Ovary (tissue), 9 donors: ENCODE data around the gene SERPINI2. TPM values are rescaled to one million over a fixed set of nuclear protein-coding genes. Genes with fewer than 3 reads are reported as not detected.

Experiments
- DNase-seq, 5 donors: peaks; one replicate each; pipeline ENCODE4 v3.0.0-alpha.2; 2019 to 2020
- H3K27ac ChIP-seq, 2 donors: fragments of 200-600 bp; one replicate each; pipeline versions ENCODE4 v1.5.1 to v1.8.0; 2019 to 2022
- H3K27me3 ChIP-seq: fragments of 200-600 bp; one replicate; pipeline ENCODE4 v1.8.0; 2022
- H3K36me3 ChIP-seq: fragments of 200-600 bp; sonication (generic); one replicate; pipeline ENCODE4 v1.5.1; 2019
- H3K4me1 ChIP-seq: one replicate; pipeline ENCODE4 v1.8.1; 2013; ENCODE audit warnings: mild to moderate bottlenecking, moderate library complexity; ENCODE audit not compliant: insufficient read depth
- H3K4me3 ChIP-seq: fragments of 200-600 bp; sonication (generic); one replicate; pipeline ENCODE4 v1.5.1; 2017
- H3K9me3 ChIP-seq, 2 donors: fragments of 200-600 bp in 1 of 2; sonication (generic) in 1 of 2; one replicate each; pipeline versions ENCODE4 v1.5.1 to v1.8.1; 2013 to 2019; ENCODE audit warnings: mild to moderate bottlenecking in 1 of 2, moderate library complexity in 1 of 2
- CTCF ChIP-seq, 3 donors: fragments of 450-650 bp in 2 of 3; fragments of 200-600 bp in 1 of 3; IDR thresholded peaks; one replicate each; pipeline versions ENCODE4 v1.5.1 to v1.8.0; 2016 to 2022; ENCODE audit warnings: antibody characterized with exemption in 3 of 3, mild to moderate bottlenecking in 1 of 3
- EP300 ChIP-seq: sonication (generic); formaldehyde crosslinking; IDR thresholded peaks from one replicate; pipeline ENCODE4 v1.6.1; 2017; ENCODE audit warnings: antibody characterized with exemption
- POLR2A ChIP-seq: fragments of 450-650 bp; IDR thresholded peaks from one replicate; pipeline ENCODE4 v1.6.1; 2017; ENCODE audit warnings: antibody characterized with exemption, mild to moderate bottlenecking, moderate library complexity
- WGBS, 3 donors: extraction: QIAGEN DNeasy Blood & Tissue Kit in 1 of 3; methylation state at CpG; one replicate each; pipeline versions ENCODE4 v1.1.5 to v1.1.7; 2013 to 2017; 5-methylcytosine and 5-hydroxymethylcytosine counted together
- intact Hi-C, 4 donors: fragments of 100-400 bp; cut with DNase I; formaldehyde crosslinking; loops; one replicate each; pipeline versions ENCODE4 v1.11.0 to v1.15.1; 2022 to 2023
- polyA plus RNA-seq, 2 donors: library from polyadenylated mRNA; stranded (reverse); fragments of 200-250 nt in 1 of 2; fragments of 350-450 nt in 1 of 2; fragmentation: Illumina TruSeq in 1 of 2; extraction: RNeasy Lipid Tissue Mini Kit (QIAGEN cat#74804) in 1 of 2; gene quantifications; one replicate each; pipeline ENCODE4 v1.2.3, GENCODE V29; 2013 to 2014
- total RNA-seq, 7 donors: library from RNA; depleted of rRNA in 2 of 7; stranded (reverse); fragments of >200 nt in 2 of 7; fragmentation: NEBNext Ultra II Directional in 3 of 7; extraction: Animal tissue kit (Norgen Biotek cat#: 25700) in 3 of 7; gene quantifications; one replicate each; pipeline versions ENCODE4 v1.1.0 to v1.2.4, GENCODE V29; 2016 to 2023
- donor health status: DM: no; HTN: no; CAD: no; lungs with moderate emphysema.
- donor health status: DM: no; HTN: no; CAD: no.
- donor health status: Bipolar disorder and iron deficiency.
- donor health status: DM: yes; HTN: yes; CAD: no.
- donor health status: DM: no; HTN: no; CAD: no.
- donor health status: DM: yes; HTN: yes; CAD: no.

SERPINI2 gene
- total and polyA plus RNA-seq, 9 donors, result 0.20 to 8.8 (median 0.33) TPM; not detected in 4

- 62 to 74% (median 71%) methylated on average over 1 of the region's 1 CpG for WGBS, 3 donors
- no peaks in the 10 kb centered on the region for H3K9me3 ChIP-seq
- no peak for DNase-seq
- no peak overlapping the region for H3K27ac ChIP-seq
- no peaks in the 10 kb centered on the region for H3K4me1 ChIP-seq
- H3K27me3 ChIP-seq, result no peaks in the 10 kb centered on the region
- intact Hi-C loops, result no loop called here
- H3K36me3 ChIP-seq, result no peaks in the 10 kb centered on the region
- TF ChIP-seq POLR2A, result no peak
- TF ChIP-seq CTCF (IDR thresholded peaks at IDR 0.05), result no peak
- no peak for TF ChIP-seq EP300
- no peak overlapping the region for H3K4me3 ChIP-seq
Observed at GRCh38 chr3:167489571-167489970, 15.7 kb upstream of the SERPINI2 start.

GRCh38 chr3:167487556-167487955, 13.7 kb upstream of the SERPINI2 start:
- intact Hi-C loops, result no loop called here
- H3K36me3 ChIP-seq, result no peaks in the 10 kb centered on the region
- no peaks in the 10 kb centered on the region for H3K4me1 ChIP-seq
- WGBS, 3 donors, result 54 to 59% (median 57%) methylated on average over 3 of the region's 3 CpGs
- no peak overlapping the region for H3K4me3 ChIP-seq
- DNase-seq, result no peak
- no peaks in the 10 kb centered on the region for H3K27me3 ChIP-seq
- no peak for TF ChIP-seq POLR2A
- no peak for TF ChIP-seq EP300
- TF ChIP-seq CTCF (IDR thresholded peaks at IDR 0.05), result no peak
- H3K27ac ChIP-seq, result no peak overlapping the region
- H3K9me3 ChIP-seq, result no peaks in the 10 kb centered on the region

DNA sequence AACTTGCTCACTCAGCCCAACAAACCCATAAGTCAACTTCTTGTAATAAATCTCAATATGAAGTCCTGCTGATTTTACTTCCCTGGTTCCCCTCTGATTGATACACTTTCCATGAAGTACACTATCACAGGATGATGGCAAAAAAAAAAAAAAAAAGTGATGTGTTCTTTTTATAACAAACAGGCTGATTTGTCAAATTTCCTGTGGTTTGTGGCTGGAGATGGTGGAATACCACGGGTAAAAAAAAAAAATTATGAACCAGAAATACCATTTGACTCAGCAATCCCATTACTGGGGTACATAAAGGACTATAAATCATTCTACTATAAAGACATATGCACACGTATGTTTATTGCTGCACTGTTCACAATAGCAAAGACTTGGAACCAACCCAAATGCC, 10.7 kb upstream of the SERPINI2 start:
- Histone ChIP-seq H3K4me3 (no peak overlapping the region), H3K27me3 (no peaks in the 10 kb centered on the region), H3K27ac (no peak overlapping the region), H3K36me3 (no peaks in the 10 kb centered on the region), H3K9me3 (no peaks in the 10 kb centered on the region), H3K4me1 (no peaks in the 10 kb centered on the region)
- TF ChIP-seq CTCF (IDR thresholded peaks at IDR 0.05), result no peak
- TF ChIP-seq POLR2A, result no peak
- TF ChIP-seq EP300, result no peak
- DNase-seq, result no peak
- WGBS, 3 donors, result 74 to 81% (median 76%) methylated on average over 2 of the region's 2 CpGs
- intact Hi-C loops, result no loop called here

- no peaks in the 10 kb centered on the region for H3K27me3 ChIP-seq
- H3K27ac ChIP-seq, result no peak overlapping the region
- intact Hi-C loops, result no loop called here
- H3K9me3 ChIP-seq, result no peaks in the 10 kb centered on the region
- no peak for DNase-seq
- H3K4me3 ChIP-seq, result no peak overlapping the region
- no peaks in the 10 kb centered on the region for H3K4me1 ChIP-seq
- TF ChIP-seq CTCF (IDR thresholded peaks at IDR 0.05) (no peak), POLR2A (no peak), EP300 (no peak)
- H3K36me3 ChIP-seq, result no peaks in the 10 kb centered on the region
- 82 to 95% (median 88%) methylated on average over 2 of the region's 2 CpGs for WGBS, 3 donors
Observed at GRCh38 chr3:167483708-167484475, 10.1 kb upstream of the SERPINI2 start.
